ENCODE results near the gene GDPD3. TPM values are rescaled to one million over a fixed set of nuclear protein-coding genes. Genes with fewer than 3 reads are reported as not detected.

GDPD3 gene
- total and polyA plus RNA-seq, 2 of the 13 experiments (the other 11 are each of a cell fraction or from before 2014, with no cell fraction given), result 18.7 to 20.6 TPM

DNA sequence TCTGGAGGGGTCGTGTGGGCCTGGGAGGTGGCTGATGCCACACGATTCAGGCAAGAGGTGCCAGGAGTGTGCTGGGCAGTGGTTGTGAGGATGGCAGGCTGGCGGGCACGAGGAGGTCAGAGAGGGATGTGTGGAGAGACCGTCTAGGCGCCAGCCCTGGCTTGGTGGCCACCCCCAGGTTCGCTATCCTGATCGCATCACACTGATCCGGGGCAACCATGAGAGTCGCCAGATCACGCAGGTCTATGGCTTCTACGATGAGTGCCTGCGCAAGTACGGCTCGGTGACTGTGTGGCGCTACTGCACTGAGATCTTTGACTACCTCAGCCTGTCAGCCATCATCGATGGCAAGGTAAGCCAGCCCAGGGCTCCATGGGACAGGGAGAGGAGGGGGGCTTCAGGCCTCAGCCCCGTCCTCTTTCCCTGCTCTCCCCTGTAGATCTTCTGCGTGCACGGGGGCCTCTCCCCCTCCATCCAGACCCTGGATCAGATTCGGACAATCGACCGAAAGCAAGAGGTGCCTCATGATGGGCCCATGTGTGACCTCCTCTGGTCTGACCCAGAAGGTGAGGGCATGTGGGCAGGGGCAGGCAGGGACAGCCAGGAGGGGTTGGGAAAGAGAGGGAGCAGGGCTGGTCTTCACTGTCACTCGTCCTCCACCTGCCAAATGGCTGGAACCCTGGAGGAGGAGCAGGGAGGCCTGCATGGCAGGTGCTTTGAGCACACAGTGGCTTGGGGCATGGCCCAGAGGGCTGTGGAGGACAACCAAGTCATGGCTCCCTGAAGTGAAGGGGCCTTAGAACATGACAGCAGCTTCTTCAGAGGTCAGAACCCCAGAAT is 29.9 kb downstream of the GDPD3 start:
- H3K27me3 ChIP-seq (ENCODE audit: control insufficient read depth in 1 of 2, insufficient read depth in 2 of 2, low read length in 2 of 2), result no peaks in the 10 kb centered on the region
- no peak overlapping the region for H2AFZ ChIP-seq (ENCODE audit: low read length)
- no peak overlapping the region for H3K27ac ChIP-seq (ENCODE audit: extremely low read length, insufficient read depth, low read length)
- intact Hi-C loops (cut with micrococcal nuclease; ENCODE audit: unreplicated experiment), result loop anchor here (10.0 kb wide), 1 partner anchor 571 kb away; the partner anchor contains the start of genes FBRS and PRR14
- 98% methylated on average over 23 of the region's 24 CpGs for WGBS (ENCODE audit: low lambda C conversion rate)
- H3K79me2 ChIP-seq (ENCODE audit: insufficient read depth, low read length), result peaks cover 28% of the 10 kb centered on the region
- no peak overlapping the region for H3K4me3 ChIP-seq (replicated peaks in 1 of 3; ENCODE audit: insufficient read depth in 1 of 3, low read depth in 2 of 3, low read length in 3 of 3)
- POLR2A ChIA-PET, result interaction anchor here (2.2 to 3.2 kb wide), 2 partner anchors 8 to 18 kb away, joined by 11 to 24 read pairs; partner anchors contain the start of genes ALDOA and TBX6
- no peaks in the 10 kb centered on the region for H4K20me1 ChIP-seq (ENCODE audit: insufficient read depth, low read length)
- no peak overlapping the region for H3K4me2 ChIP-seq (ENCODE audit: low read depth, low read length)
- no peak for FAIRE-seq
- no peak overlapping the region for H3K9ac ChIP-seq (ENCODE audit: insufficient read depth, low read depth, low read length)
- H3K36me3 ChIP-seq (replicated peaks in 1 of 2; ENCODE audit: control insufficient read depth in 1 of 2, insufficient read depth in 2 of 2, low read length in 2 of 2), result peaks cover 31 to 57% of the 10 kb centered on the region in 2 experiments
- DNase-seq (ENCODE audit: low spot score), result no peak
- no TSS peak for BruUV-seq (replicated peaks)
- no peak for TF ChIP-seq JUND (CRISPR knock-in tag; IDR thresholded peaks at IDR 0.05)
- peak; percentile 64; the same call in 1 of the 2 replicates for TF ChIP-seq RBFOX2 (IDR thresholded peaks at IDR 0.05; ENCODE audit: low read depth, low read length)
- TF ChIP-seq AGO2 (optimal IDR thresholded peaks at IDR 0.05; ENCODE audit: low read depth, low read length), result peak; percentile 68
- TF ChIP-seq SSRP1 (CRISPR knock-in tag; IDR thresholded peaks at IDR 0.05), result 0 out of 2 replicates have a peak, but pooled peaks have one; percentile 47
- peak in 1 of 2 experiments; percentile 36; a peak in 1 of 4 replicates for TF ChIP-seq POLR2A (IDR thresholded peaks at IDR 0.05; ENCODE audit: insufficient read depth in 1 of 2, low read depth in 2 of 2, low read length in 2 of 2)
- TF ChIP-seq, protein P1, sequence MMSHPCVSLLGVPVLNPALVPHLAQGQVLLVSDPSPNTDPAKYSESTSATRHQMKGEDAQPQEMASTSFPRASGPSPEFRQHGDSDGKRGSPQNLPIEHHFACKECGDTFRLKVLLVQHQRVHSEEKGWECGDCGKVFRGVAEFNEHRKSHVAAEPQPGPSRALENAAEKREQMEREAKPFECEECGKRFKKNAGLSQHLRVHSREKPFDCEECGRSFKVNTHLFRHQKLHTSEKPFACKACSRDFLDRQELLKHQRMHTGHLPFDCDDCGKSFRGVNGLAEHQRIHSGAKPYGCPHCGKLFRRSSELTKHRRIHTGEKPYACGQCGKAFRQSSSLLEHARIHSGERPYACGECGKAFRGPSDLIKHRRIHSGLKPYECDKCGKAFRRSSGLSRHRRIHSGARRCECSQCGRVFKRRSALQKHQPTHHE (CRISPR knock-in tag; IDR thresholded peaks at IDR 0.05; ENCODE audit: borderline replicate concordance), result no peak
- no peak for ATAC-seq
- peaks cover 47% of the 10 kb centered on the region for H3K4me1 ChIP-seq (ENCODE audit: insufficient read depth, low read length)
- in situ Hi-C loops (cut with HindIII; ENCODE audit: extremely low pct_ligation_motif_present, low pct_unique_long_range_greater_than_20kb), result loop anchor here (25.0 kb wide), 1 partner anchor 554 kb away; no protein-coding TSS in a partner anchor
- CTCF ChIA-PET (ENCODE audit: low intra/inter-chr PET ratio, low total read pairs), result no interaction called here
- H3K9me3 ChIP-seq (ENCODE audit: low read length), result no peaks in the 10 kb centered on the region

Measured in HepG2 (cell line).